B cell (primary cell): Measurements from ENCODE around the gene HIRA.

Source experiments
- CTCF ChIP-seq: fragments of 200-600 bp; IDR thresholded peaks from one replicate; pipeline ENCODE4 v1.8.0; 2022; ENCODE audit warnings: antibody characterized with exemption, mild to moderate bottlenecking
- EZH2 ChIP-seq: IDR thresholded peaks from 2 replicates; pipeline ENCODE4 v1.6.1; 2012; ENCODE audit warnings: borderline replicate concordance, low read depth, mild to moderate bottlenecking, moderate library complexity, low read length; ENCODE audit not compliant: insufficient read depth, poor library complexity, severe bottlenecking

GRCh38 chr22:19291580-19292457 lies 139.7 kb downstream of the HIRA start, which contains the start of gene CLTCL1:
- TF ChIP-seq CTCF (no peak), EZH2 (no peak)
